K562 (cell line): ENCODE results near the gene GCDH. TPM values are rescaled to one million over a fixed set of nuclear protein-coding genes. Genes with fewer than 3 reads are reported as not detected.

Experiments
- BCOR ChIP-seq: fragments of 450-650 bp; IDR thresholded peaks from 2 replicates; pipeline ENCODE4 v1.6.1; 2016
- BHLHE40 ChIP-seq: IDR thresholded peaks from 2 replicates; pipeline ENCODE4 v1.6.1; 2011; ENCODE audit warnings: low read length, improper control_type of control experiment
- CBFA2T2 ChIP-seq: fragments of 450-650 bp; conservative IDR thresholded peaks from 2 replicates; pipeline ENCODE4 v1.6.1; 2017; ENCODE audit warnings: mild to moderate bottlenecking
- CSDE1 ChIP-seq, 2 experiments: fragments of 450-650 bp; IDR thresholded peaks; 2 replicates each; pipeline ENCODE4 v1.6.1; 2016; ENCODE audit warnings: mild to moderate bottlenecking in 1 of 2
- FOSL1 ChIP-seq: fragments of 200-800 bp; sonication (Bioruptor generic); conservative IDR thresholded peaks from 2 replicates; pipeline ENCODE4 v1.6.1; 2016; ENCODE audit warnings: missing genetic modification characterization, missing compliant biosample characterization
- GABPA ChIP-seq: fragments of 200-800 bp; sonication (Bioruptor generic); conservative IDR thresholded peaks from 2 replicates; pipeline ENCODE4 v1.6.1; 2016; ENCODE audit warnings: low read depth, missing genetic modification characterization, missing compliant biosample characterization
- KLF6 ChIP-seq: fragments of 250-450 bp; sonication (Bioruptor Pico); IDR thresholded peaks from 2 replicates; pipeline ENCODE4 v1.4.0; 2020; ENCODE audit warnings: mild to moderate bottlenecking, moderate library complexity, borderline replicate concordance
- MTF1 ChIP-seq: fragments of 250-450 bp; sonication (Bioruptor Pico); IDR thresholded peaks from 2 replicates; pipeline ENCODE4 v1.9.0; 2021; ENCODE audit warnings: moderate library complexity, mild to moderate bottlenecking, inconsistent platforms, borderline replicate concordance
- MYNN ChIP-seq, 2 experiments: sonication (generic); formaldehyde crosslinking in 1 of 2; IDR thresholded peaks; 2 replicates each; pipeline versions ENCODE4 v1.5.0 to v1.6.1; 2016 to 2020; ENCODE audit warnings: antibody characterized with exemption in 1 of 2, missing genetic modification reagents in 1 of 2
- NCOA1 ChIP-seq: fragments of 450-650 bp; IDR thresholded peaks from 2 replicates; pipeline ENCODE4 v1.6.1; 2016; ENCODE audit warnings: low read depth
- POLR2H ChIP-seq: IDR thresholded peaks from 2 replicates; pipeline ENCODE4 v1.6.1; 2016; ENCODE audit warnings: missing genetic modification characterization, low read depth, mild to moderate bottlenecking, control low read depth, missing compliant biosample characterization, moderate library complexity
- RAD51 ChIP-seq: fragments of 450-650 bp; IDR thresholded peaks from 2 replicates; pipeline ENCODE4 v1.7.1; 2016; ENCODE audit warnings: low read depth, mild to moderate bottlenecking, borderline replicate concordance
- TAF1 ChIP-seq: IDR thresholded peaks from 2 replicates; pipeline ENCODE4 v1.6.1; 2011; ENCODE audit warnings: mild to moderate bottlenecking, low read length, moderate library complexity; ENCODE audit not compliant: insufficient read depth, control insufficient read depth, severe bottlenecking; ENCODE audit errors: extremely low read depth
- ZBTB26 ChIP-seq: fragments of 450-650 bp; formaldehyde crosslinking; IDR thresholded peaks from 2 replicates; pipeline ENCODE4 v1.4.0; 2022; ENCODE audit warnings: missing genetic modification characterization
- ZBTB7A ChIP-seq: IDR thresholded peaks from 2 replicates; pipeline ENCODE4 v1.6.1; 2011; ENCODE audit warnings: low read depth, mild to moderate bottlenecking, low read length, moderate library complexity, borderline replicate concordance; ENCODE audit not compliant: control insufficient read depth
- ZKSCAN8 ChIP-seq: fragments of 200-800 bp; sonication (Bioruptor generic); IDR thresholded peaks from 2 replicates; pipeline ENCODE4 v1.6.1; 2016; ENCODE audit warnings: missing genetic modification characterization, missing compliant biosample characterization
- ZNF165 ChIP-seq: fragments of 250-450 bp; sonication (Bioruptor Pico); IDR thresholded peaks from 2 replicates; pipeline ENCODE4 v1.4.0; 2020; ENCODE audit warnings: borderline replicate concordance
- ZNF184 ChIP-seq: sonication (generic); formaldehyde crosslinking; IDR thresholded peaks from 2 replicates; pipeline ENCODE4 v1.5.0; 2020; ENCODE audit warnings: missing genetic modification reagents
- ZNF512 ChIP-seq: IDR thresholded peaks from 2 replicates; pipeline ENCODE4 v1.6.1; 2016; ENCODE audit warnings: missing genetic modification characterization, missing compliant biosample characterization
- ZNF57 ChIP-seq: fragments of 450-650 bp; formaldehyde crosslinking; IDR thresholded peaks from 2 replicates; pipeline ENCODE4 v1.4.0; 2020; ENCODE audit warnings: mild to moderate bottlenecking, moderate library complexity
- ZNF609 ChIP-seq: sonication (generic); formaldehyde crosslinking; IDR thresholded peaks from 2 replicates; pipeline ENCODE4 v1.8.1; 2023; ENCODE audit warnings: missing genetic modification reagents, mild to moderate bottlenecking, borderline replicate concordance
- polyA plus RNA-seq, 8 experiments: library from polyadenylated mRNA; depleted of rRNA in 4 of 8; stranded (reverse) in 5 of 8; unstranded in 3 of 8; fragments of >200 nt; fragmentation: Nextera tagmentation in 2 of 8; fragmentation: Illumina TruSeq in 1 of 8; extraction: Ambion mirVana in 2 of 8; extraction: Trizol in 1 of 8; gene quantifications; 2 replicates each; pipeline versions ENCODE4 v1.2.1 to v1.2.3, GENCODE V29; 2011 to 2014; ENCODE audit warnings: inconsistent platforms in 1 of 8, missing spikeins in 1 of 8
- total RNA-seq, 7 experiments: library from RNA; depleted of rRNA in 6 of 7; stranded (reverse); fragments of >200 nt in 6 of 7; fragmentation: Illumina TruSeq in 2 of 7; extraction: Trizol in 2 of 7; gene quantifications; 2 replicates each; pipeline versions ENCODE4 v1.2.1 to v1.2.3, GENCODE V29; 2011 to 2021; ENCODE audit warnings: low replicate concordance in 1 of 7

Gene GCDH
- total and polyA plus RNA-seq, 9 of the 15 experiments (the other 6 are each of a cell fraction or from before 2014, with no cell fraction given): 2.9 to 50.8 (median 19.1) TPM

- TF ChIP-seq ZBTB7A (0 out of 2 replicates have a peak, but pooled peaks have one; percentile 50), KLF6 (no peak), ZKSCAN8 (CRISPR knock-in tag) (no peak), ZNF57 (CRISPR knock-in tag) (no peak), BCOR (no peak), CBFA2T2 (0 out of 2 replicates have a peak, but pooled peaks have one; percentile 18), POLR2H (tag) (no peak), ZNF165 (CRISPR knock-in tag) (no peak), ZNF512 (peak; percentile 59), ZNF184 (CRISPR knock-in tag) (no peak), NCOA1 (no peak), ZBTB26 (CRISPR knock-in tag) (no peak), CSDE1 (IDR thresholded peaks at IDR 0.05) (no peak), MTF1 (CRISPR knock-in tag) (no peak), BHLHE40 (peak; percentile 86), TAF1 (no peak), RAD51 (peak; percentile 59), MYNN (IDR thresholded peaks at IDR 0.05) (no peak), MYNN (CRISPR knock-in tag; IDR thresholded peaks at IDR 0.05) (no peak), FOSL1 (tag) (0 out of 2 replicates have a peak, but pooled peaks have one; percentile 1), GABPA (tag) (peak; percentile 9; the same call in 1 of the 2 replicates), ZNF609 (CRISPR knock-in tag) (no peak)
These were observed 46.4 kb downstream of the GCDH start (continued) for GRCh38 chr19:12937093-12937926.
